Endothelial cell of umbilical vein (primary cell): ENCODE results near the gene RAB9B. TPM values are rescaled to one million over a fixed set of nuclear protein-coding genes. Genes with fewer than 3 reads are reported as not detected.

ENCODE experiments used
- BruUV-seq: library from RNA; stranded (reverse); fragments of 400-500 nt; replicated peaks from 2 replicates; lab custom pipeline; 2021; lab: Mats Ljungman, UMichigan
- CTCF ChIA-PET: fragments of 300-600, 350-600 bp; sonication (Branson Sonifier 250); formaldehyde crosslinking; loops from one replicate; lab custom pipeline; 2021; ENCODE audit warnings: antibody characterized with exemption, inconsistent platforms; lab: Charles Lee
- POLR2A ChIA-PET: fragments of 300-600, 350-600 bp; sonication (Branson Sonifier 250); formaldehyde crosslinking; loops from one replicate; lab custom pipeline; 2021; ENCODE audit warnings: antibody characterized with exemption, inconsistent platforms; lab: Charles Lee
- DNase-seq: peaks from one replicate; pipeline ENCODE4 v3.0.0-alpha.2; 2011; ENCODE audit warnings: low read depth, low spot score
- FAIRE-seq: peaks from 2 replicates; lab custom pipeline; 2011; peaks lifted over from hg19 to GRCh38; lab: Jason Lieb, UNC
- H2AFZ ChIP-seq: 2 replicates; pipeline ENCODE4 v1.6.0; 2012; ENCODE audit warnings: low read depth, low read length, control low read depth, inconsistent platforms
- H3K27ac ChIP-seq: 2 replicates; pipeline ENCODE4 v1.5.1; 2011; ENCODE audit warnings: low read depth, mild to moderate bottlenecking, control low read depth, low read length, moderate library complexity; ENCODE audit not compliant: insufficient read depth
- H3K27me3 ChIP-seq, 2 experiments: 2 replicates each; pipeline versions ENCODE4 v1.6.0 to v1.6.1; 2011; ENCODE audit warnings: low read length in 2 of 2, mixed read lengths in 1 of 2; ENCODE audit not compliant: control insufficient read depth in 2 of 2, insufficient read depth in 2 of 2
- H3K36me3 ChIP-seq, 2 experiments: 2 replicates in 1 of 2; 3 replicates in 1 of 2; pipeline ENCODE4 v1.5.1; 2011; ENCODE audit warnings: low read length in 2 of 2, mild to moderate bottlenecking in 1 of 2, moderate library complexity in 1 of 2; ENCODE audit not compliant: control insufficient read depth in 2 of 2, insufficient read depth in 2 of 2; ENCODE audit errors: extremely low read depth in 1 of 2
- H3K4me1 ChIP-seq: 3 replicates; pipeline ENCODE4 v1.5.1; 2011; ENCODE audit warnings: mild to moderate bottlenecking, low read length; ENCODE audit not compliant: control insufficient read depth, insufficient read depth; ENCODE audit errors: extremely low read depth
- H3K4me2 ChIP-seq: 2 replicates; pipeline ENCODE4 v1.6.1; 2011; ENCODE audit warnings: low read length, control low read depth, mixed read lengths; ENCODE audit not compliant: insufficient read depth
- H3K4me3 ChIP-seq, 3 experiments: fragments of 200-600 bp in 1 of 3; sonication (generic), shearing (Covaris generic) in 1 of 3; replicated peaks in 1 of 3; 2 replicates each; pipeline ENCODE4 v1.5.1; 2011 to 2016; ENCODE audit warnings: control low read depth in 3 of 3, low read length in 3 of 3, mild to moderate bottlenecking in 2 of 3, inconsistent platforms in 1 of 3, low read depth in 1 of 3, moderate library complexity in 1 of 3; ENCODE audit not compliant: insufficient read depth in 1 of 3
- H3K79me2 ChIP-seq: 2 replicates; pipeline ENCODE4 v1.6.0; 2012; ENCODE audit warnings: low read length, inconsistent platforms; ENCODE audit not compliant: control insufficient read depth, insufficient read depth
- H3K9ac ChIP-seq: replicated peaks from 2 replicates; pipeline ENCODE3; 2011; ENCODE audit warnings: low read length, control low read depth; ENCODE audit not compliant: insufficient read depth; ENCODE audit errors: extremely low read depth
- H3K9me1 ChIP-seq: replicated peaks from 3 replicates; pipeline ENCODE4 v1.6.0; 2011; ENCODE audit warnings: mild to moderate bottlenecking, low read length; ENCODE audit not compliant: control insufficient read depth, insufficient read depth; ENCODE audit errors: extremely low read depth
- H3K9me3 ChIP-seq: replicated peaks from 2 replicates; pipeline ENCODE4 v1.5.1; 2012; ENCODE audit warnings: low read length, inconsistent platforms; ENCODE audit not compliant: control insufficient read depth, insufficient read depth
- H4K20me1 ChIP-seq: replicated peaks from 2 replicates; pipeline ENCODE3; 2011; ENCODE audit warnings: mild to moderate bottlenecking, low read length; ENCODE audit not compliant: control insufficient read depth, insufficient read depth; ENCODE audit errors: extremely low read depth
- EZH2 ChIP-seq: IDR thresholded peaks from 2 replicates; pipeline ENCODE4 v1.6.1; 2012; ENCODE audit warnings: borderline replicate concordance, low read depth, mild to moderate bottlenecking, moderate library complexity, low read length, inconsistent platforms; ENCODE audit not compliant: severe bottlenecking
- FOS ChIP-seq: IDR thresholded peaks from 2 replicates; pipeline ENCODE4 v1.6.1; 2011; ENCODE audit warnings: mild to moderate bottlenecking, low read length, moderate library complexity, borderline replicate concordance; ENCODE audit not compliant: insufficient read depth
- GATA2 ChIP-seq: IDR thresholded peaks from 2 replicates; pipeline ENCODE4 v1.7.0; 2011; ENCODE audit warnings: low read depth, mild to moderate bottlenecking, moderate library complexity, mixed read lengths, low read length; ENCODE audit not compliant: insufficient read length, insufficient read depth
- JUN ChIP-seq: IDR thresholded peaks from 2 replicates; pipeline ENCODE4 v1.6.1; 2011; ENCODE audit warnings: borderline replicate concordance, low read depth; ENCODE audit not compliant: insufficient read length, insufficient read depth
- MYC ChIP-seq: IDR thresholded peaks from one replicate; pipeline ENCODE4 v1.6.1; 2011; ENCODE audit warnings: mild to moderate bottlenecking, low read depth, low read length
- POLR2A ChIP-seq: IDR thresholded peaks from 2 replicates; pipeline ENCODE4 v1.6.1; 2012; ENCODE audit warnings: low read depth, mild to moderate bottlenecking, control low read depth, low read length
- POLR2AphosphoS5 ChIP-seq: IDR thresholded peaks from 2 replicates; pipeline ENCODE4 v1.6.1; 2012; ENCODE audit warnings: low read depth, mild to moderate bottlenecking, control low read depth, low read length, moderate library complexity; ENCODE audit not compliant: insufficient read depth
- dilution Hi-C: fragments of 300-500 bp; cut with MboI; formaldehyde crosslinking; loops from one replicate; pipeline ENCODE4 v1.15.0; 2019; ENCODE audit warnings: low sequenced_read_pairs; ENCODE audit not compliant: extremely low pct_ligation_motif_present
- intact Hi-C: fragments of 100-400 bp; cut with micrococcal nuclease; formaldehyde crosslinking; loops from one replicate; pipeline ENCODE4 v1.10.0; 2022
- polyA plus RNA-seq, 4 experiments: library from polyadenylated mRNA; depleted of rRNA in 3 of 4; stranded (reverse) in 3 of 4; unstranded in 1 of 4; fragments of >200 nt; gene quantifications; 2 replicates each; pipeline versions ENCODE4 v1.2.1 to v1.2.3, GENCODE V29; 2011 to 2012; ENCODE audit warnings: missing spikeins in 1 of 4
- total RNA-seq: library from RNA; stranded (reverse); gene quantifications from 2 replicates; pipeline ENCODE4 v1.2.3, GENCODE V29; 2021
- TF ChIP-seq, protein P1 (sequence below), 2 donors: IDR thresholded peaks; 1 replicate in 1 of 2; 2 replicates in 1 of 2; pipeline ENCODE4 v1.5.1; 2011; ENCODE audit warnings: low read length in 2 of 2, mild to moderate bottlenecking in 2 of 2, moderate library complexity in 2 of 2, control low read depth in 1 of 2, inconsistent platforms in 1 of 2, low read depth in 1 of 2; ENCODE audit not compliant: insufficient read depth in 1 of 2; ENCODE audit errors: extremely low read depth in 1 of 2
- TF ChIP-seq, protein P2 (sequence below): IDR thresholded peaks from 2 replicates; pipeline ENCODE4 v1.6.1; 2011; ENCODE audit not compliant: insufficient read depth, insufficient read length

Gene RAB9B
- total and polyA plus RNA-seq, 2 donors (not counting 3 experiments of a cell fraction or from before 2014, with no cell fraction given): 0.18 to 0.55 TPM

DNA sequence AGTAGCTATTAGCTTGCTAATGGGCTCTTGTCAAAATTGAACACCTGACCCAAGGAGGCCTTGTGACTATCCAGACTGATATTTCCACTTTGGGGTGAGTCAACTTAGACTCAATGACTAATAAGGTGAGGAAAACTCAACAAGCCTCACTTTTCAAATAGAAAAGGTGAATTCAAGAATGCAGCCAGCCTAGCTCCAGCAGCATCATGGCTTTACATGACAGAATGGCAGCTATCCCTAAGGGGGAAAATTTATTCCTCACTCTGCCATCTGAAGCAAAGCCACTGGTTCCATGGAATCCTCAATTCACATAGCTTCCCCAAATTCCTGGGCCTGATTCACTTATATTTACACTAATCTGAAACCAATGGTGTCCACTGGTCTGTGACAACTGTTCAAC lies 29.1 kb upstream of the RAB9B start:
- H3K9ac ChIP-seq: no peak overlapping the region
- H4K20me1 ChIP-seq: no peaks in the 10 kb centered on the region
- DNase-seq: no peak
- dilution Hi-C loops (no loop called here), intact Hi-C loops (no loop called here)
- no peaks in the 10 kb centered on the region for H3K36me3 ChIP-seq
- FAIRE-seq: no peak
- ChIA-PET CTCF (interaction anchor here (1.2 kb wide), 1 partner anchor 16 kb away, joined by 5 read pairs; no protein-coding TSS in a partner anchor), POLR2A (no interaction called here)
- no peaks in the 10 kb centered on the region for H3K9me3 ChIP-seq
- no peak overlapping the region for H2AFZ ChIP-seq
- no peaks in the 10 kb centered on the region for H3K27me3 ChIP-seq
- H3K9me1 ChIP-seq: no peaks in the 10 kb centered on the region
- BruUV-seq: no TSS peak
- TF ChIP-seq FOS (no peak), GATA2 (no peak), JUN (no peak), POLR2AphosphoS5 (no peak), MYC (no peak), POLR2A (no peak), EZH2 (no peak)
- TF ChIP-seq, protein P1, sequence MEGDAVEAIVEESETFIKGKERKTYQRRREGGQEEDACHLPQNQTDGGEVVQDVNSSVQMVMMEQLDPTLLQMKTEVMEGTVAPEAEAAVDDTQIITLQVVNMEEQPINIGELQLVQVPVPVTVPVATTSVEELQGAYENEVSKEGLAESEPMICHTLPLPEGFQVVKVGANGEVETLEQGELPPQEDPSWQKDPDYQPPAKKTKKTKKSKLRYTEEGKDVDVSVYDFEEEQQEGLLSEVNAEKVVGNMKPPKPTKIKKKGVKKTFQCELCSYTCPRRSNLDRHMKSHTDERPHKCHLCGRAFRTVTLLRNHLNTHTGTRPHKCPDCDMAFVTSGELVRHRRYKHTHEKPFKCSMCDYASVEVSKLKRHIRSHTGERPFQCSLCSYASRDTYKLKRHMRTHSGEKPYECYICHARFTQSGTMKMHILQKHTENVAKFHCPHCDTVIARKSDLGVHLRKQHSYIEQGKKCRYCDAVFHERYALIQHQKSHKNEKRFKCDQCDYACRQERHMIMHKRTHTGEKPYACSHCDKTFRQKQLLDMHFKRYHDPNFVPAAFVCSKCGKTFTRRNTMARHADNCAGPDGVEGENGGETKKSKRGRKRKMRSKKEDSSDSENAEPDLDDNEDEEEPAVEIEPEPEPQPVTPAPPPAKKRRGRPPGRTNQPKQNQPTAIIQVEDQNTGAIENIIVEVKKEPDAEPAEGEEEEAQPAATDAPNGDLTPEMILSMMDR (IDR thresholded peaks at IDR 0.05; ENCODE audit: extremely low read depth in 1 of 2, insufficient read depth in 1 of 2, low read depth in 1 of 2, low read length in 2 of 2): no peak
- TF ChIP-seq, protein P2, sequence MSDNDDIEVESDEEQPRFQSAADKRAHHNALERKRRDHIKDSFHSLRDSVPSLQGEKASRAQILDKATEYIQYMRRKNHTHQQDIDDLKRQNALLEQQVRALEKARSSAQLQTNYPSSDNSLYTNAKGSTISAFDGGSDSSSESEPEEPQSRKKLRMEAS: no peak
- H3K79me2 ChIP-seq: no peaks in the 10 kb centered on the region
- no peak overlapping the region for H3K27ac ChIP-seq
- no peak overlapping the region for H3K4me2 ChIP-seq
- H3K4me3 ChIP-seq: no peak overlapping the region
- H3K4me1 ChIP-seq: no peaks in the 10 kb centered on the region
